GM18498 (cell line): ENCODE data around the gene FAM171A1.

Source experiments
- ATAC-seq: cut with Tn5 transposase; IDR thresholded peaks from one replicate; pipeline ENCODE4 v1.9.1; 2021; ENCODE audit warnings: mild to moderate bottlenecking, moderate library complexity; ENCODE audit not compliant: unreplicated experiment

Gene FAM171A1

DNA sequence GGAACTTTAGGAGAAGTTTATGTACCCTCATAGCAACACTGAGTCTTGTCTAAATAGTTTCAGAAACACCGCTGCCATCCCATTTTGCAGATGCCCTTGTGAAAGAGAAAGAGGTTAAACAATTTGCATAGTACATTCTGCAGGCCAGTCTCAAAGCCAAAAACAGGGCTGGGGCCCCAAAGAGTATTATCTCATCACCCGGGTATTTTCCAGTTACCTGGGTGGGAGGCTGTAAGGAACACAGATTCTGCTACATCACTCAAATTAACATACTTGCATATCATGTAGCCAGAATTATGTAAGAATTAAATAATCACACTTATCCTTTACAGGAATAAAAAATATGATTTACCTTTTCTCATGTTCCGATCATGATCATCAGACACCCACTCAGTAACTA lies 3.1 kb upstream of the FAM171A1 start:
- no peak for ATAC-seq

DNA sequence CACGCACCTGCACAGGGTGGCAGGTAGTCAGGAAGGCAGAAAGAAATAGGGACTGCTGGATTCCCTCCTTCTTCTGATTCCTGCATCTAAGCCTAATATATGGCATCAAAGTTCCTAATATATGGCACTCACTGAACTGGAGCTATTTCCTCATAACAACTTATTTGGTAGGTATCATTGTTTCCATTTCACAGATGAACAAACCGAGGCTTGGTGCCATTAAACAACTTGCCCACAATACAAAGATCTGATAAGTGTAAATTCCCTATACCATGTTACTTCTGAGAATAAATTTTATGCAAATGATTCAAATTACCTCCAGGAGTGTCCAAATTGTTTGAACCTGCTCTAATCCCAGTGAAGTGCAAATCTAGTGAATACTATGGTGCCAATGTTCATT lies 2.1 kb upstream of the FAM171A1 start:
- ATAC-seq: no peak

DNA sequence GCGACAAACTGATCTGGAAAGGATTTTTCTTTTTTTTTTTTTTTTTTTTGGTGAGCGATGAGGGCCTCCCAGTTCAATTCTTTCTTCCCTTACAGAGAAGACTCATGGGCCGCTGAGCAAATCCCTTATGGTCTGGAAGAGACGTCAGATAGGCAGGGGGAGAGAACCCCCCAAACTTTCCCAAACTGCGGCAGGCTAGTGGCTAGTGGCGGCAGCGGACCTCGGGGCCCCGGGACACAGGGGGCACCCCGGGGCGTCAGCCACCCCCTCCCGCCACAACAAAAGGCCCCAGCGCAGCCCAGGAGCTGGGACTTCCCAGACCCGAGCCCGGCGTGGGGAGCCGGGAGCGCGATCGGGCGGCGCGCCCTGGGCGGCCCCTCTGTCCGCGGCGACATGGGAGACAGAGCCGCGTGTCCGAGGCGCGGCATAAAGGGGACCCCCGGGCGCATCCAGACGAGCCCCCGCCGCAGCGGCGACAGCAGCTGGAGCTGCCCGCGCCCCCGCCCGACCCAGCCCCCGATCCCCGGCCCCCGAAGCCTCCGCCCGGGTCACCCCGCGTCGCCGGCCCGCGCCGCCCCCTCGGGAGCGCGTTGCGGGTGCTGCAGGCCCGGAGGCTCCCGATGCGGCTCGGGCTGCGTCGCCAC lies 755 bp downstream of the FAM171A1 start:
- peak; percentile 30 for ATAC-seq

DNA sequence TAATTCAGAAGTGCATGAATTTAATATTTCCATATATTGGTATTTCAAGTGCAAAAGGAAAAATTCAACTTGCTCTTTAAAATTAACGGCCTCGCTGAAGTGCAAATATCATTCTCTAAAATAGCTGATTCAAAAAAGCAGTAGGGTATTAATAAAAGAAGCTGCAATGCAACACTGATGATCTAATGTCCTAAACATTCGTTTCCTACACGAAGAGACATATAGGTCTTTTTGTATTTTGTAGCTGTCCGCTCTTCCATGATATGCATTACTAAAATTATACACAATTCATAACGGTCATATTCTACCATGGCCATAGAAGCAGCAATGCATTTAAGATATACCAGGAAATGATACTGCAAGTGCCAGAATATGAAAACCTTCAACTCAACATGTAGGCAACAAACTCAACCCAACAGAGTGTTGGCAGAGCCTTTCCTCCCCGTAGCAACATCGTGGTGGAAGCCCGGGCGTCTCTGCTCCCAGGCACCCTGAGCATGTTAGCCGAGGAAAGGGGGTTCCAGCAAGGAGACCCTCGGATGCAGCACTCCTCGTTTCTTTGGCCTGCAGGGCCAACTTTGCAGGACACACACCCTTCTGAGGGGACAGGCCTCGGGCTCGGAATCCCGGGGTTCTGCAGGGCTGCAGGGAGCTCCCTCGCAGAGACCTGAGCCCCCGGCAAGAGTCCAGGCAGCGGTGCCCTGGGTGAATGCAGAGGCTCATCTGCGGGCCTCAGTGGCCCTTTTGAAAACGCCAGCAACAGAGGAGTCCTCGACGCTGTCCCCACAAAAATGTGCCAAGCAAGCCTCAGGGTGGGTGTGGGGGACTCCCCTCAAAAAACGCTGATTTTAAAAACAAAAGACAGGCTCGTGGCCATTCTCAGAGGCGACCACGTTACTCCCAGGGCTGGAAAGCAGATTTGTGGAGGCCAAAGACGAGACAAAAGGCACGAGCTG lies 1.6 kb downstream of the FAM171A1 start:
- no peak for ATAC-seq

DNA sequence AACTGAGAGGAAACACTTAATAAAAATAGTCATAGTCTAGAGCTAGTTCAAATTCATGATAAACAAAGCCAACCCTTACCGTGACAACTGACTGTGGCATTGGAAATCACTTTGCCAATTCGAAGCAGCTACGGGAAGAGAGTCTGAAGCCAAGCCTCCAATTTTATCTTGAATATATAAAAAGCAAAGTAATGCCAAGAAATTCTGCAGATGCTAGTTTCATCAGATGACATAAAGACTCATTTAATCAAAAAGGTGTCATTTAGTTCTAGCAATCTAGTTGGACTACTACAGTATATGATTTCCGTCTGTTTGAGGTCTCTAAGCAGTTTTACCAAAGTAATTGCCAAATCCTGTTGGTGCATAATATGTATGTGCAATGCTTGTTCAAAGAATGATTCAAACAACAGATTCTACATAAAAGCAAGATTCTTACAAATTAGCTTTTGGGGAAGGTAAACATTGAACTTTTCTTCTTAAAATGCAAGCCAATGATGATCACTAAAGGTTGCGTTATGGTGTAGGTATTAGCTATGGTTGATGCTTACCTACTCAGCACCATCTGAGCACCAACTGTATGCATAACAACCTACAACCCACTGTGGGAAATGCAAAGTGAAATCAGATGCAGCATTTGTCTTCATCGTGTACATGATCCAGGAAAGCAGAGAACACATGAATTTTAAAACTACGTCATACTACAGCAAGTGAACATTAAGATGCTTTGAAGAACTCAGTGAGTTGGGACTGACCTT lies 2.8 kb downstream of the FAM171A1 start:
- ATAC-seq: no peak

DNA sequence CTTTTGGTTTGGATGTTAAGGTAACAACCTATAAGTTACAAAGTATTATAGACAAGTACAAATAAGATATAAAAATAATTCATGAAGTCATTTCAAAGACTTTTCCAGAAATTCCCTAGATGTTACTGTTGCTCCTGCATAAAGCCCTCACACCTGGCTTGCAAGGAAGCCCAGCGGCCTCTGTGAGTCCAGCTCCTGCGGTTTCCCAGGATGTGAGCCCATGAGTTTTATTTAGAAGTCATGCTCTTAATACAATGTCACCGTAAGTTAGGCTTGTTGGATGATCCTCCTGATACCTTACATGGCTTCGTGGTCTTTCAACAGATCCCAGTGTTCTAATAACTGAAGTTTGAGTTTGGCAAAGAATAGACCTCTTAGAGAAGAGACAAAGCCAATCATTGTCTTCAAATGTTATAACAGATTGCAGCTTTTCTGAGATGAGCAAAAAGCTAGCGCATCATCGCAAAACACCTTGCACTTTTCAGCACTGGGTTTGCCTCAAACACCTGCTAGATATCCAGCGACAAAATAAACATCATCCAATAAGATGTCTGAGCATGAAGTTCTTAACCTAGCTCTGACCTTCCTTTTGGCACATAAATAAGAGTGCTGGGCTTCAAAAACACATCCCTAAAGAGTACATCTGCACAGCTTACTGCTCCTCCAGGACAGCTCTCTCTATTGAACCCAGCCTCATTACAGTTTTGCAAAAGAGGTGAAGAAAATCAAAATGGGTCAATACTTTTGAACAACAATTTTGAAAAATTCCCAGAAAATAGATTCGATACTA lies 3.6 kb downstream of the FAM171A1 start:
- ATAC-seq: no peak

DNA sequence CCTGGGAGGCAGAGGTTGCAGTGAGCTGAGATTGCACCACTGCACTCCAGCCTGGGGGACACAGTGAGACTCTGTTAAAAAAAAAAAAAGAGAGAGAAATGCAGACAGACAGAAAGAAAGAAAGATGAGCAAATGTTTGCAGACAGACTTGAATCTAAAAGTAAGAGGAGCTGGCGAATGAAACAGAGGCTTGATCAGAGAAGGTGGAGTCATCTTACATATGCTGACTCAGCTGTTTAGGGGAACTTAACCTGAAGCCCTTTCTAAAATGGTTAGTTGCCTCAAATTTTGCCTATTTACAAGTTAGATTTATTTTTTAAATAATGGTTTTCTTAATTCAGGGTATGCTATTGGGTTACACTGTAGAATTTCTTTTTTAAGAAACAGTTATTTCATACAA lies 5.4 kb downstream of the FAM171A1 start:
- no peak for ATAC-seq

DNA sequence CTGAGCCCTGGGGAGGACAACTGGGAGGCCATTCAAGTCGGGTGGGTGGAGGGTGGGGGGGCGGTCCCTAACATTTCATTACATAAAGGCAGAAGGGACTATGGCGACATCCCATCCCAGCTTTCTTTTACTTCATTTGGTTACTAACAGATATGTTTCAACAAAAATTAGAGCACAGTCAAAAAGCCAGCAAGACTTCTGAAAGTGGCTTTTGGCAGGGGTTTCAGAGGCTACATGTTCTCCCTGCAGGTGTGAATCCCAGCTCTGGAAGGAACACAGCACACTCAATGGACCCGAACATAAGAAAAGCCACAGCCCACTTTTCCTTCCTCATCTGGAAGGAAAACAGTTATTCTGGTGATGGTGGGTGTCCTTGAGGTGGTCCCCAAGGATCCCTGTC lies 7.1 kb downstream of the FAM171A1 start:
- no peak for ATAC-seq

DNA sequence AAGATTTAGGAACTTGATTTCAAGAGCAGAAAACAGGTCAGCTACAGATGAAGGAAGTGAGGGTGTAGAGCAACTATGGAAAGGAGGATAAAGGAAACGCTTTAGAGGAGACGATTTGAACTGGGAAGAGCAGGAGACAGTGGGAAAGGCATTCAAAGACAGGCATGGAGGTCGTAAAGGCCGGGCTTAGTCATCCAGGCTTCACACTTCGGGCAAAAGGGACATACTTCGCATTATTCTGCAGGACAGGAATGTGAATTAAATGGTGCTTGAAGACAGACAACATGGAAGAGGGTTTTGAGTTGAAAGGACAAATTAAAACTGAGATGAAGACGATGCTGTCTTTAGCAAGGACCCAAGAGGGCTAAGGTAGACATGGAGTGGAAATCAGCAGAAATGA lies 8.1 kb downstream of the FAM171A1 start:
- no peak for ATAC-seq

DNA sequence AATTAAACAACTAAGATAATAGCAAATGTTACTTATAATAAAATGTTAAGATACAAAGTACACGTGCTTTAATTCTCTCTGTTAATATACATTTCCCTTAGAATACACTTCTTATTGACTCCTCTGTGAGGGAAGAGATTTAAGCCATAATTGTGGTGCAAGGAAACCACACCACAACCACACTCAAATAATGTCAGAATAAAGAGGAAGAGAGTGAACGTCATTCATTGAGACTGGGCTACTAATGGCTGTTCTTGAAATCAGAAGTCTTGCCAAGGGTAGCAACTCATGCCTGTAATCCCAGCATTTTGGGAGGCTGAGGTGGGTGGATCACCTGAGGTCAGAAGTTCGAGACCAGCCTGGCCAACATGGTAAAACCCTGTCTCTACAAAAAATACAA lies 10.0 kb downstream of the FAM171A1 start:
- ATAC-seq: no peak

DNA sequence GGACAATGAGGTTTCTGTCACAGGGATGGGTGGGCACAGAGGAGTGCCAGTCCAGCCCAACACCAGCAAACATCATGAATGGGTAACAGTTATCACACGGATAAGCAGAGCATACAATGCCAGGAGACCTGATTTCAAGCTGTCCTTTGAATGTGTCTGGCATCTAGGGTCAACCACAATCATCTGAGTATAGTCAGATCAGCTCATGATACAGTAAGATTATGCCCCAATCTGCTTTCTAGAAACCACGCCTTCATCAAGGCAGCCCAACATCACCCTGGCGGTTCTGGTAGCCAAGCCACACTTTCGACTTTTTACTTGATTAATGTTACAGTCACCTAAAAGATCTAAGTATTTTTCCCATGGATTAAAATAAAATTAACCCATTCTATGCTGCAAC lies 10.5 kb downstream of the FAM171A1 start:
- no peak for ATAC-seq

DNA sequence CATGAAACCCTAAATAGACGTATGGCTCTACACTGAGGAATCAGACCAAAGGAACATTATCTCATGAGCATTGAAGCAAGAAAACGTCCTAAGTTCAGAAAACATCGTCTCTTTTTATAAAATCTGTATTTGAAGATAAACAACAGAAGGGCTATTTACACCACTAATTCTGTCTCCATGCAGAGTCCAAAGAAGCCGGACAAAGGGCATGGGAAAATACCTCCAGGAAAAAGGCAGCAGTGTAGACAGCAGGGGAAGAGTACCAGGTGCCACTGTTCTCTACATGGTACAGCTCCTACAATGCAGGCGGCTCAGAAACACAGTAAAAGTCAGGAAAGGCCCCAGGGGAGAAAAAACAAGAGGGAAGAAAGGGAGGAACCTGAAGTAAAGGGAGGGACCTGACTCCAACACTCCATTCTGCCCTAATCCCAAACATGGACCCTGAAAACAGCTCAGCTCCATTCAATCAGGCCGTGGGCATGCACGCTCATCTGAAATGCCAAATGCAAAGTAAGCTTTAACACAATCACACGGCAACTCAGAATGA lies 17.5 kb downstream of the FAM171A1 start:
- no peak for ATAC-seq

DNA sequence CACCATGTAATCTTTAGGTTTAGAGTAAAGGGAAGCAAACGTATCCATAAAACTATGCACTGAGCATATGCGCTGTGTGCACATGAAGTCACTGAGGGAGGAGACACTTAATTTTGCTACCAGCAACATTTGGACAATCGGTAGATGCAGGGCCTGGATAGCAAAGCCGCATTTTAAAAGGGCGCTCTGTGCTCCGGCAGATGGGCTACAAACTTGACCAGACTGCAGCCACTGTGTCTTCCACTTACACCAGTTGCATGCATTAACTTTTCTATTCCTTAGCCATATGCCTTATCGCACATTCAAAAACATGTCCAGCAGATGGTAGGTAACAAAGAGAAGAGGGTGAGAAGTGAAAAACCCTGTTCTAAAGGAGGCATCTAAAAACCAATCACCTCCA lies 18.3 kb downstream of the FAM171A1 start:
- ATAC-seq: no peak

DNA sequence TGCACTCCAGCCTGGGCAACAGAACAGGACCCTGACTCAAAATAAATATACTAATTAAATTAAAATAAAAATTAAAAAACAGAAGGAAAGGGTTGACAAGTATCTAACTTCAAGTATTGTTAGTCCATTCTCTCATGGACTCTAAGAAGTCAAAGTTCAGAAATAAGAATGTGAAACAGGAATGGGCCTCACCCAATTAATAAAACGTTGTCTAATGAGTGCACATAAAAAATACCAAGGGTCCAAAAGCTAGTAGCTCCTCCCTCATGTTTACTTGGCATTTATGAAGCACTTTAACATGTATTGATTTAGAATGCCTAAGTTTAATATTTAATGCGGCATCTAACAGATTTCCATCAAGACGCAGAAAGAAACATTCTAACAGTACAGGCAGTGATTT lies 18.9 kb downstream of the FAM171A1 start:
- no peak for ATAC-seq

DNA sequence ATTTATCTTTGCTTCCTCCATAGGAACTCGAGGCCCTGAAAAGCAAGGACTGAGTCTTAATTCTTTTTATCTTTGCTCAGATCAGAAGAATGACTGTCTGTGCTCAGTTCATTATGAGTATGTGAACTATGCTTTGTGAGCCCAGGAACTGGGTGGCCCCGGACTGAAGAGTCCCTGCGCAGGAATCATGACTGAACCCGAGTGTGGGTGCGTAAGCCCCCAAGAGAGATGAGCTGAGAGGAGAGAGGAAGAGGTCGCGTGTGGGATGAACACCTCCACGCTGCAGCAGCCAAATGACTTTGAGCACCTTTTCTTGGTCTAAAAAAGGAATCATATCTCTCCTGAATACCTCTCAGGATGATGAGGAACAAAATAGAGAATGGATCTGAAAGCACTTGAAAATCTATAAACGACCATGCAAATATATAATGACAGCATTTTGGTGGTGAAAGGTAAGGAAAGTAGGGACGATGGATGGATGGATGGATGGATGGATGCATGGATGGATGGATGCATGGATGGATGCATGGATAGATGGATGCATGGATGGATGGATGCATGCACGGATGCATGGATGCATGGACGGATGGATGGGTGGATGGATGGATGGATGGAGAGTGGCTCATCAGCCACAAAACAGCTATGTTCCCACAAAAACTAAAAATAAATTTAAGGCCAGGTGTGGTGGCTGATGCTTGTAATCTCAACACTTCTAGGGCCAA lies 19.8 kb downstream of the FAM171A1 start:
- ATAC-seq: no peak

DNA sequence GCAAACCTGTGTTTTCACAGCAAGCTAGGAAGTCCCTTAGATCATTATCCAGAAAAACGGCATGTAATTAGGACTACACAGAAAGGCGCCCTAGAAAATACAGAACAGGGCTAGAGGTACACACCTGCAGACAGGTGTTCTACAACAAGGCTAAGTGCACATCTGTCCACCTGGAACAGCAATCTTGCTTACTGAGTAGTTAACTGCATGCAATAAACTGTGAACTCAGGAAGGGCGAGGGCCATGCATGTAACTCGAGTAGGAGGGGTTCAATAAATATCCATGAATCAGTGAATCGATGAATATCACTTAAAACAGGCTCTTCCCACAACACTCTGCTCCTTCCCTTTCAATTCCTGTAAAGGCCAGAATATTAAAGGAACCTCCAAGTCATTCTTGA lies 22.0 kb downstream of the FAM171A1 start:
- ATAC-seq: no peak

DNA sequence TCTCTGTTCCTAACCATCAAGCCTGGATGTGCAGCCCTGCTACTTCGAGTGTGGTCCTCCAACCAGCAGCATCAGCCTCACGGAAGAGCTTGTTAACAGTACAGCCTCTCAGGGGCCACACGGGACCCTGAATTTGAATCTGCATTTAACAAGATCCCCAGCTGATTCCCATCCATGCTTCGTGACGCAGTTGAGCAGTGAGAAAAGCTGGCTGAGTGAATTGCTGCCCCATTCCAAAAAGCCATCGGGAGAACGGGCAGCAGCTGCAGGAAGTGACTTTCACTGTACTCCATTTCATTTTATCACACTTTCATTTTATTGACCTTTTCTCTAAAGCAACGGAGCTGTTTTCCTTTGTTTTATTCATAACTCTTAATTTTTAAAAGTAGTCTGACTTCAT lies 22.5 kb downstream of the FAM171A1 start:
- no peak for ATAC-seq

DNA sequence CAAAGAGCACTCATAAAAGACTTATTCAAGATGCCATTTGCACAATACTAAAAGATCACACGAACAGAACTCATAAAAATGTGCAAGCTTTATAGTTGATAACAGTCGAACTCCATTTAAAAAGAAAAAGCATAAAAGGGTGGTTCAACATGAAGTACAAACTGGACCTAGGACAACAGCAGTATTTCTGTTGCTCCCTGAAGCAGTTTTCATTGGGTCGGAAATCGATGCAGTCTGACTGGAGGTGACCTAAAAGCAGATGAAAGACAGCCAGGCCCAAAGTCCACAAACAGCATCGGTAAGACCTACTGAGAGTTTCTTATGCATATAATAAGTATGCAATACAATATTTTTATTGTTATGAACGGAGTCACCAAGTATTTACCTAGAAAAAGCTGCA lies 23.9 kb downstream of the FAM171A1 start:
- no peak for ATAC-seq

DNA sequence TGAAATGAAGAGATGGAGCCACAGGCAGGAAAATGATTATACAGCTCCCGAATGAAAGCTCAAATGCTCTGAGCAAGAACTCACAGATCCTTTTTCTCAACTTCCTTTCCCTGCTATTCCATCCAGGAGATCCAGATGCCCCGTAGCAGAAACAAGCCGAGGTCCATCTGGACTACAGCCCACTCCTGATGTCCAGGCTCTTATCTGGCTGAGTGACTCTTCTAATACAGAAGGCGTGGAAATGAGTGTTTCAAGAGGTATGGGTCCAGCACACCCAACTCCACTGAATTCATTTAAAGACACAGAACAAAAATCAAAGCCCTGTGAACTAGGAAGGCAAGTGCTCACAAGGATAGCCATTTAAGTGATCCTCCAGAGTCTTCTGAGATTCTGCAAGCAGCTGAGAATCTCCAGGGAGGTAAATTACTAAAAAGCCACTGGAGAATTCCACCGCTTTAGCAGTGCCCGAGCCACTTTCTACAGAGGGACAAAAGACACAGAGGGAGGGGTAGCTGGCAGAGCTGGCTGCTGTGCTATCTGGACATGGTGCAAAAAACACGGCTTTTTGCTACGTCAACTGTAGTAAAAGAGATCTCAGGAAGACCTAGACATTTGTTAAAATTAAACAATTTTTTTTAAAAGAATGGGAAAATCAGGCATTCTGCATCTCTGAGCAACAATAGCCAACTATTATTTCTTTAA lies 24.5 kb downstream of the FAM171A1 start:
- no peak for ATAC-seq
